K562 treated with DMSO at 1 percent for 24 hours (cell line): ENCODE measurements around the gene UGT1A6. TPM values are rescaled to one million over a fixed set of nuclear protein-coding genes. Genes with fewer than 3 reads are reported as not detected.

Experiments used
- total RNA-seq: library from RNA; unstranded; fragments of 300-600 nt; gene quantifications from 2 replicates; pipeline ENCODE4 v1.2.3, GENCODE V29; 2022; ENCODE audit warnings: low read depth; ENCODE audit not compliant: insufficient read depth

UGT1A6 gene
- not detected in 2 replicates for total RNA-seq

GRCh38 chr2:233692648-233693047 lies at the start of gene UGT1A6:
Gene UGT1A6 (plus strand): TSS chr2:233692890. CDS start chr2:233693005, 115 bp downstream.

GRCh38 chr2:233671290-233672161 lies 21.2 kb upstream of the UGT1A6 start, which contains the start of gene UGT1A9:
Gene UGT1A9 (plus strand): TSS chr2:233671898. CDS start chr2:233671935, 37 bp downstream.

DNA sequence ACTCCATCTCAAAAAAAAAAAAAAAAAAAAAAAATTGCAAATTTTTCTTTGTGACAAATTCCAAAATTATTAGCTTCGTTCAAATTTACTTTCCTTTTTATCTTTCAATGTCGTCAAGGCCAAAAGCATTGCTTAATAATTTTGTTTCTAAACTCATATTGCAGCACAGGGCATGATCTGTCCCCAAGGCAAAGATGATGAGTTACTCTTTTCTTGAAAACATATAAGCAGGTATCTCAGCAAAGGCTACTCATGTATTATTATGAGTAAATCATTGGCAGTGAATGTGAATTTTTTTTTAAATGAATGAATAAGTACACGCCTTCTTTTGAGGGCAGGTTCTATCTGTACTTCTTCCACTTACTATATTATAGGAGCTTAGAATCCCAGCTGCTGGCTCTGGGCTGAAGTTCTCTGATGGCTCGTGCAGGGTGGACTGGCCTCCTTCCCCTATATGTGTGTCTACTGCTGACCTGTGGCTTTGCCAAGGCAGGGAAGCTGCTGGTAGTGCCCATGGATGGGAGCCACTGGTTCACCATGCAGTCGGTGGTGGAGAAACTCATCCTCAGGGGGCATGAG lies 11.1 kb upstream of the UGT1A6 start, which contains the start of gene UGT1A7:
UGT1A7 (plus strand) TSS at position 381 of the 579 bp plus-strand sequence; CDS start at position 418, 37 bp downstream.

DNA sequence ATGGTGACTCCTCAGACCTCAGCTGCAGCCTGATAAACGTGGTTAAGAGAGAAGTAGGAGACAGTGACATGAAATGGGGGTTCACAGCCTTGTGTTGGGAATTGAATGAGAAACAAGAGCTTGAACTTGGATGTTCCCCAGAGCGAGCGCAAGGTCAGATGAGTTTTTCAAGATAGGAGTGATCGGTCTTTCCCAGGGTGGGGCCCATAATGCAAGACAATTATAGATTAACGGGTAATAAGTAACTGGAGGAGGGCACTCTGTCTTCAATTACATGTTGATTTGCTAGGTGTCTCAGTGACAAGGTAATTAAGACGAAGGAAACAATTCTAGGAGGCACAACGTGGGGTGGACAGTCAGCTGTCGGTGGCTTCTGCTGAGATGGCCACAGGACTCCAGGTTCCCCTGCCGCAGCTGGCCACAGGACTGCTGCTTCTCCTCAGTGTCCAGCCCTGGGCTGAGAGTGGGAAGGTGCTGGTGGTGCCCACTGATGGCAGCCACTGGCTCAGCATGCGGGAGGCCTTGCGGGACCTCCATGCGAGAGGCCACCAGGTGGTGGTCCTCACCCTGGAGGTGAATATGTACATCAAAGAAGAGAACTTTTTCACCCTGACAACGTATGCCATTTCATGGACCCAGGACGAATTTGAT lies 20.0 kb downstream of the UGT1A6 start, which contains the start of gene UGT1A5:
UGT1A5 (plus strand) TSS at position 297 of the 651 bp plus-strand sequence; CDS start at position 382, 85 bp downstream.

DNA sequence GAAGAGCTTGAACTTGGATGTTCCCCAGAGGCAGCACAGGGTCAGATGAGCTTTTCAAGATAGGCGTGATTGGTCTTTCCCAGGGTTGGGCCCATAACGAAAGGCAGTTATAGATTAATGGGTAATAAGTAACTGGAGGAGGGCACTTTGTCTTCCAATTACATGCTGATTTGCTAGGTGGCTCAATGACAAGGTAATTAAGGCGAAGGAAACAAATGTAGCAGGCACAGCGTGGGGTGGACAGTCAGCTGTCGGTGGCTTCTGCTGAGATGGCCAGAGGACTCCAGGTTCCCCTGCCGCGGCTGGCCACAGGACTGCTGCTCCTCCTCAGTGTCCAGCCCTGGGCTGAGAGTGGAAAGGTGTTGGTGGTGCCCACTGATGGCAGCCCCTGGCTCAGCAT lies 25.9 kb downstream of the UGT1A6 start, which contains the start of gene UGT1A4:
UGT1A4 (plus strand) TSS at position 185 of the 400 bp plus-strand sequence; CDS start at position 270, 85 bp downstream.

DNA sequence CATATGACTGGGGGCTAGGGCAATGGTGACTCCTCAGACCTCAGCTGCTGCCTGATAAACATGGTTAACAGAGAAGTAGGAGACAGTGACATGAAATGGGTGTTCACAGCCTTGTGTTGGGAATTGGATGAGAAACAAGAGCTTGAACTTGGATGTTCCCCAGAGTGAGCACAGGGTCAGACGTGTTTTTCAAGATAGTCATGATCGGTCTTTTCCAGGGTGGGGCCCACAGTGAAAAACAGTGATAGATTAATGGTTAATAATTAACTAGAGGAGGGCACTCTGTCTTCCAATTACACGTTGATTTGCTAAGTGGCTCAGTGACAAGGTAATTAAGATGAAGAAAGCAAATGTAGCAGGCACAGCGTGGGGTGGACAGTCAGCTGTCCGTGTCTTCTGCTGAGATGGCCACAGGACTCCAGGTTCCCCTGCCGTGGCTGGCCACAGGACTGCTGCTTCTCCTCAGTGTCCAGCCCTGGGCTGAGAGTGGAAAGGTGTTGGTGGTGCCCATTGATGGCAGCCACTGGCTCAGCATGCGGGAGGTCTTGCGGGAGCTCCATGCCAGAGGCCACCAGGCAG lies 36.1 kb downstream of the UGT1A6 start, which contains the start of gene UGT1A3:
UGT1A3 (plus strand) TSS at position 320 of the 579 bp plus-strand sequence; CDS start at position 405, 85 bp downstream.

GRCh38 chr2:233760043-233760442 lies 67.4 kb downstream of the UGT1A6 start, which contains the start of gene UGT1A1:
Gene UGT1A1 (plus strand): TSS chr2:233760270. CDS start chr2:233760288, 18 bp downstream.

GRCh38 chr2:233778030-233778429 lies 85.3 kb downstream of the UGT1A6 start, which contains the start of gene MROH2A:
Gene MROH2A (plus strand): TSS chr2:233778330. CDS start chr2:233779359, 1,029 bp downstream.

Other genes starting within 250 kb of the UGT1A6 start
- gene USP40, start 126.1 kb upstream of the UGT1A6 start, total RNA-seq = 13.7 and 17.3 TPM in 2 replicates
- gene UGT1A8, start 75.3 kb upstream of the UGT1A6 start, total RNA-seq = not detected in 2 replicates
- not detected in 2 replicates for gene UGT1A10, start 56.4 kb upstream of the UGT1A6 start, total RNA-seq
- not detected in 2 replicates for gene UGT1A9, start 21.0 kb upstream of the UGT1A6 start, total RNA-seq
- gene UGT1A7, start 11.0 kb upstream of the UGT1A6 start, total RNA-seq = not detected in 2 replicates
- gene UGT1A5, start 20.0 kb downstream of the UGT1A6 start, total RNA-seq = not detected in 2 replicates
- gene UGT1A4, start 25.8 kb downstream of the UGT1A6 start, total RNA-seq = not detected in 2 replicates
- not detected in 2 replicates for gene UGT1A3, start 36.2 kb downstream of the UGT1A6 start, total RNA-seq
- not detected in 2 replicates for gene UGT1A1, start 67.4 kb downstream of the UGT1A6 start, total RNA-seq
- gene MROH2A, start 85.4 kb downstream of the UGT1A6 start, total RNA-seq = not detected in 2 replicates
- 24.2 and 24.7 TPM in 2 replicates for gene HJURP, start 161.6 kb downstream of the UGT1A6 start, total RNA-seq
- gene TRPM8, start 224.5 kb downstream of the UGT1A6 start, total RNA-seq = not detected in 2 replicates